Mesendoderm (in vitro differentiated cells): Measurements from ENCODE around the gene COMMD9.

ENCODE experiments used
- DNase-seq: peaks from one replicate; pipeline ENCODE4 v3.0.0; 2013
- H2AK5ac ChIP-seq: 2 replicates; pipeline ENCODE4 v1.6.1; 2013; ENCODE audit warnings: low read length, inconsistent platforms
- H2BK120ac ChIP-seq: 2 replicates; pipeline ENCODE4 v1.6.1; 2013; ENCODE audit warnings: low read depth, mild to moderate bottlenecking, low read length, moderate library complexity, mixed read lengths
- H2BK15ac ChIP-seq: replicated peaks from 2 replicates; pipeline ENCODE4 v1.6.1; 2013; ENCODE audit warnings: low read depth, mild to moderate bottlenecking, moderate library complexity
- H2BK5ac ChIP-seq: 2 replicates; pipeline ENCODE4 v1.6.1; 2013; ENCODE audit warnings: low read length, inconsistent platforms
- H3K18ac ChIP-seq: 2 replicates; pipeline ENCODE4 v1.6.1; 2013; ENCODE audit warnings: mild to moderate bottlenecking, low read length, mixed read lengths
- H3K23ac ChIP-seq: one replicate; pipeline ENCODE4 v1.6.1; 2013; ENCODE audit warnings: low read length
- H3K27ac ChIP-seq: 2 replicates; pipeline ENCODE4 v1.5.1; 2013; ENCODE audit warnings: low read depth, mild to moderate bottlenecking, inconsistent platforms, low read length, moderate library complexity
- H3K27me3 ChIP-seq: 2 replicates; pipeline ENCODE4 v1.6.1; 2013; ENCODE audit warnings: low read length, control low read depth, mild to moderate bottlenecking, inconsistent platforms; ENCODE audit not compliant: insufficient read depth, poor library complexity
- H3K36me3 ChIP-seq: 2 replicates; pipeline ENCODE4 v1.6.1; 2013; ENCODE audit warnings: low read length, inconsistent platforms; ENCODE audit not compliant: control insufficient read depth, insufficient read depth
- H3K4ac ChIP-seq: one replicate; pipeline ENCODE4 v1.6.1; 2013; ENCODE audit warnings: low read depth, mild to moderate bottlenecking, low read length, moderate library complexity
- H3K4me1 ChIP-seq: 2 replicates; pipeline ENCODE4 v1.6.1; 2013; ENCODE audit warnings: low read depth, low read length, inconsistent platforms; ENCODE audit not compliant: control insufficient read depth
- H3K4me2 ChIP-seq: 2 replicates; pipeline ENCODE4 v1.6.1; 2013; ENCODE audit warnings: low read length
- H3K4me3 ChIP-seq: 2 replicates; pipeline ENCODE4 v1.5.1; 2013; ENCODE audit warnings: mild to moderate bottlenecking, low read length
- H3K56ac ChIP-seq: one replicate; pipeline ENCODE4 v1.6.1; 2013; ENCODE audit warnings: low read length
- H3K79me1 ChIP-seq: 2 replicates; pipeline ENCODE4 v1.6.1; 2013; ENCODE audit warnings: low read length, inconsistent platforms
- H3K79me2 ChIP-seq: 2 replicates; pipeline ENCODE4 v1.6.1; 2013; ENCODE audit warnings: mild to moderate bottlenecking, low read length; ENCODE audit not compliant: control insufficient read depth, insufficient read depth
- H3K9ac ChIP-seq: 2 replicates; pipeline ENCODE4 v1.6.1; 2013; ENCODE audit warnings: low read length, inconsistent platforms
- H4K5ac ChIP-seq: one replicate; pipeline ENCODE4 v1.6.1; 2013; ENCODE audit warnings: low read length
- H4K8ac ChIP-seq: one replicate; pipeline ENCODE4 v1.6.1; 2013; ENCODE audit warnings: low read depth, mild to moderate bottlenecking, control low read depth, low read length, moderate library complexity
- WGBS: extraction: QIAGEN DNeasy Blood & Tissue Kit; methylation state at CpG from one replicate; pipeline ENCODE4 v1.1.7; 2013; ENCODE audit warnings: low lambda C conversion rate, missing lambda C conversion rate; ENCODE audit not compliant: insufficient coverage; ENCODE audit errors: extremely low coverage; 5-methylcytosine and 5-hydroxymethylcytosine counted together

The COMMD9 gene

DNA sequence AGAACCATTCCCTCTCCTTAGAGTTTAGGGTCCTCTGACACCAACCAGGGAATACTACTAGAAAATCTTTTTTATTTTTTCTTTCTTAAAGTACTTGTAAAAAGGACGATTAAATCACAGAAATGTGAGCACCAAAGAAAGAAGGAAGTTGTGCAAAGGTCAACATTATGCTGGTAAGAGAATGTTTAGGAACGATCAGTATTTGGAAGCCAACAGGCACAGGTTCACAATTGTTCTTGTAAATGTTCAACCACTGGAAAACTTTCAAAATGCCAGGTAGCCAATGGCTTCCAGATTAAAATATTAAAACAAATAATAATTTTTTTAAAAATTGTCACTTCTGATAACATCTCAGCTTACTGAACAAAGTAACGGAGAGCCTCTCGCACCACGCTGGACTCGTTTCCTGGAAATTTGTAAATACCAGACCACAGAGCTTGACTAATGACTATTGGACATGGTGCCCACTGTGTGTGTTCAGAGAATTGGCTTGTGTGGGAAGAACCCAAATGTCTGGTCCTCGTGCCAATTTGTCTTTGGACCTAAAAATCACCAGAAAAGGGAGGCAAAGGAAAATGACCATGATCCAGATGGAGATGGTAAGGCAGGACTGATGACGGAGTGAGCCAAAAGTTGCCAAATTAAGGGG, 20.8 kb downstream of the COMMD9 start:
- no peak overlapping the region for H3K56ac ChIP-seq
- H2BK5ac ChIP-seq, result no peak overlapping the region
- no peak overlapping the region for H3K9ac ChIP-seq
- WGBS, result no CpG with 5 or more reads among the region's 8 CpGs
- no peaks in the 10 kb centered on the region for H3K79me2 ChIP-seq
- H2BK120ac ChIP-seq, result no peak overlapping the region
- H3K4me3 ChIP-seq, result no peak overlapping the region
- no peak overlapping the region for H4K8ac ChIP-seq
- H3K27ac ChIP-seq, result no peak overlapping the region
- no peak overlapping the region for H3K4ac ChIP-seq
- H2BK15ac ChIP-seq, result no peak overlapping the region
- H2AK5ac ChIP-seq, result no peak overlapping the region
- no peak overlapping the region for H4K5ac ChIP-seq
- H3K79me1 ChIP-seq, result no peaks in the 10 kb centered on the region
- H3K18ac ChIP-seq, result no peak overlapping the region
- no peak overlapping the region for H3K4me2 ChIP-seq
- DNase-seq, result no peak
- H3K23ac ChIP-seq, result no peak overlapping the region
- no peaks in the 10 kb centered on the region for H3K4me1 ChIP-seq
- no peaks in the 10 kb centered on the region for H3K36me3 ChIP-seq
- H3K27me3 ChIP-seq, result no peaks in the 10 kb centered on the region

- no CpG with 5 or more reads among the region's 5 CpGs for WGBS
- no peak overlapping the region for H3K18ac ChIP-seq
Observed at GRCh38 chr11:36266767-36267166, 22.5 kb downstream of the COMMD9 start.

GRCh38 chr11:36265793-36266628, 23.2 kb downstream of the COMMD9 start:
- peak overlapping the region; percentile 22 for H3K18ac ChIP-seq
- no peak overlapping the region for H3K23ac ChIP-seq
- WGBS, result no CpG with 5 or more reads among the region's 13 CpGs
- H3K36me3 ChIP-seq, result no peaks in the 10 kb centered on the region
- H3K4me2 ChIP-seq, result no peak overlapping the region
- no peak overlapping the region for H4K8ac ChIP-seq
- H3K79me2 ChIP-seq, result no peaks in the 10 kb centered on the region
- H4K5ac ChIP-seq, result no peak overlapping the region
- H2BK15ac ChIP-seq, result no peak overlapping the region
- H3K56ac ChIP-seq, result no peak overlapping the region
- no peak overlapping the region for H3K27ac ChIP-seq
- no peaks in the 10 kb centered on the region for H3K27me3 ChIP-seq
- H3K4me1 ChIP-seq, result no peaks in the 10 kb centered on the region
- peak overlapping the region; percentile 60 for H3K4ac ChIP-seq
- no peak overlapping the region for H2AK5ac ChIP-seq
- no peak overlapping the region for H2BK120ac ChIP-seq
- no peak overlapping the region for H2BK5ac ChIP-seq
- H3K79me1 ChIP-seq, result no peaks in the 10 kb centered on the region
- no peak overlapping the region for H3K9ac ChIP-seq
- H3K4me3 ChIP-seq, result no peak overlapping the region
- DNase-seq, result peak; percentile 72

More at GRCh38 chr11:36266767-36267166, 22.5 kb downstream of the COMMD9 start:
- Histone ChIP-seq H3K36me3 (no peaks in the 10 kb centered on the region), H3K9ac (no peak overlapping the region), H4K5ac (no peak overlapping the region), H2BK5ac (no peak overlapping the region), H3K4me1 (no peaks in the 10 kb centered on the region), H3K79me2 (no peaks in the 10 kb centered on the region), H3K4ac (no peak overlapping the region), H3K27me3 (no peaks in the 10 kb centered on the region), H2BK120ac (no peak overlapping the region), H3K4me2 (no peak overlapping the region), H3K56ac (no peak overlapping the region), H2AK5ac (no peak overlapping the region), H3K23ac (no peak overlapping the region), H3K4me3 (no peak overlapping the region), H3K27ac (no peak overlapping the region), H2BK15ac (no peak overlapping the region), H3K79me1 (no peaks in the 10 kb centered on the region), H4K8ac (no peak overlapping the region)
- DNase-seq, result no peak

- Histone ChIP-seq H3K4me1 (no peaks in the 10 kb centered on the region), H3K18ac (no peak overlapping the region), H3K36me3 (no peaks in the 10 kb centered on the region), H4K5ac (no peak overlapping the region), H3K4me3 (no peak overlapping the region), H2BK15ac (no peak overlapping the region), H2BK120ac (no peak overlapping the region), H3K27ac (no peak overlapping the region), H2BK5ac (no peak overlapping the region), H3K56ac (no peak overlapping the region), H3K23ac (no peak overlapping the region), H3K9ac (no peak overlapping the region), H3K79me2 (no peaks in the 10 kb centered on the region), H3K79me1 (no peaks in the 10 kb centered on the region), H4K8ac (no peak overlapping the region), H3K4ac (no peak overlapping the region), H3K4me2 (no peak overlapping the region), H3K27me3 (no peaks in the 10 kb centered on the region), H2AK5ac (no peak overlapping the region)
- no peak for DNase-seq
- WGBS, result no CpG with 5 or more reads among the region's 5 CpGs
Observed at GRCh38 chr11:36264973-36265344, 24.3 kb downstream of the COMMD9 start.

DNA sequence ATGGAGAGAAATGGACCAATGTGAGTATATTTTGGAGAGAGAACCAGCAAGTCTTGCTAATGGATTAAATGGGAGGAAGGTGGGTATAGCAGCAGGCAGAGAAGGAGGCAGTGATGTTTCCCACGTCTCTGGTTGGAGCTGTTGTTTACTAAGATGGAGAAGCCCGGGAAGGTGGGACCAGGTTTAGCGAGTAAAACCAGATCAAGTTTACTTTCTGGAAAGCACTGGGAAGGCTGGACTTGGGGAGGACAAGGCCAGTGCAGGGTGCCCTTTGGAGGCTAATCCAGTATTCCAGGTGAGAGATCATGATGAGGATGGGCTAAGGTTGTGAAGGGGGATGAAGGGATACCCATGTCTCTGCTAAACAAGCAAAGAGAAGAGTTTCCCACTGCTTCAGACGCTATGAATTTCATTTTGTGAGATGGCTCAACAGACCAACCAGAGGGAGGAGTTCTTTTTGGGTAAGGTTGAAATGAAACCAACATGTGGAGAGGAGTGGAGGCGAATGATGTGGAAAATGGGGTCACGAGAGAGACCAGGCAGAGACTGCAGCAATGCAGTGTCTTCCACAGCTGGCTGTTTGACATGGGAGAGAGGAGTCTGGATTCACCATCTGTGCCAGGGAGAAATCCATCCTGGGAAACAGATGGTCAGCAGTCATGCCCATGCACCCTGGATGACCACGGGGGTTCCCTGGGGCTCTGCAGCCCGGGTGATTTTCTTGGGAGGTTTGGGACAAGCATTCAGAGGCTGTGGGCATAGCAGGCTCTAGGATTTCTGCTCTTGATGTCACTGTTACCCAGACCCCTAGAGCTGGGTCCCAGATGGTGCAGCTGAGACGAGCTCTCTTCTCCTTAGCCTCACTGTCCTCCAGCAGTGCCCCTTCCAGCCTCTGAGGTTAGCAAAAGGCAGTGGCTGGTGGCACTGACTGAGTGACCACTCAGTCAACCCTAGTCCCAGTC, 24.9 kb downstream of the COMMD9 start:
- Histone ChIP-seq H3K27me3 (no peaks in the 10 kb centered on the region), H3K18ac (no peak overlapping the region), H3K36me3 (no peaks in the 10 kb centered on the region), H2BK5ac (no peak overlapping the region), H3K23ac (no peak overlapping the region), H3K79me1 (no peaks in the 10 kb centered on the region), H4K8ac (no peak overlapping the region), H2BK120ac (no peak overlapping the region), H3K27ac (no peak overlapping the region), H3K4ac (no peak overlapping the region), H2AK5ac (no peak overlapping the region), H3K56ac (no peak overlapping the region), H3K4me1 (no peaks in the 10 kb centered on the region), H2BK15ac (no peak overlapping the region), H3K4me2 (no peak overlapping the region), H3K9ac (no peak overlapping the region), H3K79me2 (no peaks in the 10 kb centered on the region), H3K4me3 (no peak overlapping the region), H4K5ac (no peak overlapping the region)
- DNase-seq, result no peak
- no CpG with 5 or more reads among the region's 9 CpGs for WGBS
